Limb (tissue), 2 donors: ENCODE data around the gene SOX18.

Source experiments
- DNase-seq, 2 donors: peaks; one replicate each; pipeline ENCODE4 v3.0.0-alpha.2; 2016; ENCODE audit errors: extremely low spot score in 2 of 2

The SOX18 gene

DNA sequence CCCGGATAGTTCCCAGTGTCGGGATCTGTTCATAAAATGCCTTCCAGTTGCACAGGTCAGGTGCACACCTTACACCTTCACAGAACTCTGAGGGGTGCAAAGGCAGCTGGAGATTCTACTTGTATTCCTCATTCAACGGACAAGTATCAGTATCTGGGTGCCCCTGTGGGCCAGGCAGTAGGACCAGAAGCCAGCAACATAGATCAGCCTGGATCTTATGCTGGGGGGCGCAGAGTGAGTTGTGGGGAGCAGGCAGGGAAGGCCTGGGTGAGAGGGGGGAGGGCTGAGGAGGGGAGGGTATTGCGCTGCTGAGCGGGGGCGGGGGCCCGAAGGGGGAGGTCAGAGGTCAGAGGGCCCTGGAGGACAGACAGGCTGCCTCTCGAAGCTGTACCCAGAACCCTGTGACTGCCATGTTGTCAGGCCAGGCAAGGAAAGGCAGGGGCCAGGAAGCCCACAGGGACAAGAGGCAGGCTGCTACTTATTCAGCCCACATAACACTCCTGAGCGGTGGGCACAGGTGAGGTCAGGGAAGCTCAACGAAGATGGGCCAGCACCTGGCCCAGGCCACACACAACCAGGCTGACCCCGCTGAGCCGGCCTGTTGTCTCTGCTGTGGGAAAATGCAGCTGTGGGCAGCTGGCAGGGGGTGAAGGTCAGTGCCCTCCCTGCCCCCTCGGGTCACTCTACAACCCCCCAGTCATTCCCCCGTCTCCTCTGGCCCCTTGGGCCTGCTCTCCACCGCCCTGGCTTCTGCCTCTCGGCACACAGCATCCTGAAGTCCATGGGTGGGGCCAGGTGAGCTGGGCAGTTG is 31.6 kb upstream of the SOX18 start:
- no peak for DNase-seq

DNA sequence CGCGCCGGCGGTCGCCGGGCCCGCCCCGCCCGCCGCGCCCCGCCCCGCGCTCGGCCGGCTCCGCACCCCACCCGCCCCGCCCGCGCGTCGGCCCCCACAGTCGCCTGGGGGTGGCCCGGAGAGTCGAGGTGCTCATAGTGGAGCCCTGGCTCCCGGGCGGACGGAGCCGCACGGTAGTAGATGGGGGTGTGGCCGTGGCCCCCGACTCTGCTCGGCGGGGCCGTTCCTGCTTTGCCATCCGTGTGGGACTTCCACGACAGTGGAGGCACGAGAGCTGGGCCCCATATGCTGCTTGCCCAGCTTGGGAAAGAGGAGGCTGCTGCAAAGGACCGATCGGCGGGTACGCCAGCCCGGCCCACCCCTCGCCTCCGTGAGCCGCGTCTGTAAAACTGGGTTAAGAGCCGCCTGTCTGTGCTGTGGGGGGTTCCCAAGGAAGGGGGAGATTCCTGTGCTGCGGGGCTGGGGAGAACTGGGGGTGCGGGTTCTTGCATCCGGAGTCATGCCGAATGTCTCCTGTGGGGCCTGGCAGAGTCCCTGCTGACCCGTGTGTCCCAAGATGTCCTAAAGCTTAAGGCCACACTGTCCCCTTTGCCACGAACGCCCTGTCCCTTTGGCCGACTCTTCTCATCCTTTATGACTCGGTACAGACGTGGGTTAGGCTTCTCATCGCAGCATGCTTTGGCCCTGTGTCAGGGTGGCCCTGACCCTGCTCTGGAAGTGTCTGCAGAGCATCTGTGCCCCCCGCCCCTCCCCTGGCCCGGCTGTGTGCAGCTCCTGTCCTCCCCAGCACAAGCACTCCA is 30.8 kb upstream of the SOX18 start, which contains the start of gene OPRL1:
Gene OPRL1 (plus strand): TSS at position 70 of the 800 bp plus-strand sequence. CDS start 12,639 bp downstream, outside the sequence.
- no peak for DNase-seq

DNA sequence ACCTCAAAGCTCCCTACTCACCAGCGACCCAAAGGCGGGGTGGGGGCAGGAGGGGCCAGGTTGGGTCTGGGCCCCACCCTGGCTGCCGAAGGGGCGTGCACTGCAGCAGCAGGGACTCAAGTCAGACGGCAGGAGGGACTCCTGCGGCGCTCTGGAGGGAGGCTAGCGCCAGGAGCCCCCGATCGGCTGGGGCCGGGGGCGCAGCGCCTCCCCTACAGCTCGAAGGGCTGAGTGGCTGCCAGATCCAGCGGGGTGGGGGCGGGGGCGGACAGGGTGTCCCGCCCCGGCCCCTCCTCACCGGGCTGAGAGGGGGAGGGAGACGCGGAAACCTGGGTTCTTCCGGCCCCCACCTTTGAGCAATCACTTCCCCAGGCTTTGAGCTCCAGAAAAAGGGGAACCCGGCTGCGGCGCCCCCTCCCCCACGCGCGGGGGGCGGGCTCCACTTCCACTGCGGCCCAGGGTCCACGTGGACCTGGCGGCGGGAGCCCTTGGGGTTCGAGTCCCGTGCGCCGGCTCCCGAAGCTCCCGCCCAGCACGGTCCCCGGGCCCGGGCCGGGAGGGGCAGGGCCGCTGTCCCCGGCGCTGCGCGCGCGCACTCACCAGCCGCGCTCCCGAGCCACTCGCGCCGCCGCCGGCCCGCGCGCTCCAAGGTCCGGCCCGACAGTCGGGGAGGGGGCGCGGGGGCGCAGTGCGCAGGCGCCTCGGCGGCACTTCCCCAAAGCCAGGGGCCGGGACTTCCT is 30.0 kb upstream of the SOX18 start, which contains the start of gene RGS19:
Gene RGS19 (minus strand): TSS at position 246 of the 740 bp plus-strand sequence. CDS start 2,632 bp downstream, outside the sequence.
- DNase-seq: peak; percentile 78 to 86

DNA sequence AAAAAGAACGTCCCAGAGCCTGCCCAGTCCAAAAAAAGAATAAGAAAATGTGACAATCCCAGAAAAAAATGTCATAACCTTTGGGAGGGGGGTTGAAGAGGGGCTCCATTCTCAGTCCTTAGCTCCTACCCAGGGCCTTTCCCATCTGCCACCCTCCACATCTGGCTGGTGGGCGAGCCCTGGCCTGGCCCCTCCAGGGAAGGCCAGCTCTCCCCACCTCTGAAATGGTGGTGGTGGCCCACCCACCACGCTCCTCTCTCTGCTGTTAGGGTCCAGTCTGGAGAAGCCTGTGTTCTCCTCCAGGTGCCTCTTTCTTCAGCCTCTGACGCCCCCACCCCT is 29.5 kb upstream of the SOX18 start:
- no peak for DNase-seq

- no peak for DNase-seq
Measured at GRCh38 chr20:64077876-64078551, 28.6 kb upstream of the SOX18 start.

DNA sequence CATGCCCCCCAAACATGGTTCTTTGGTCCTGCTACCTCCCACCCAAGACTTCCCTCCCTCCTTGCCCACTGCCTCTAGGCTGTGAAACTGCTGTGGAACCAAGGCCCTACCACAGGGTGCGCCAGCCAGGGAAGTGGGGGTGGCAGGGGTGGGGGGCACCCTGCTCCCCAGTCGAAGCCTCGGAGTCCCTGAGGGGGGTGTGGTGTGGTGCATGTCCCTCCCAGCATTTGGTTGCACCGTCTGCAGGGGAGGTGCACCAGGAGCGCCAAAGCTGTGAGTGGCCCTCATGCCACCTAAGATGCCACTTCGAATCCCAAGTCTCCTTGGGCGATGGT is 28.1 kb upstream of the SOX18 start:
- no peak for DNase-seq

- no peak for DNase-seq
Measured at GRCh38 chr20:64077094-64077493, 27.7 kb upstream of the SOX18 start.

- no peak for DNase-seq
Measured at GRCh38 chr20:64076061-64076997, 26.9 kb upstream of the SOX18 start.

GRCh38 chr20:64075556-64075955 is 26.1 kb upstream of the SOX18 start:
- DNase-seq: no peak

- no peak for DNase-seq
Measured at GRCh38 chr20:64074963-64075362, 25.5 kb upstream of the SOX18 start.

DNA sequence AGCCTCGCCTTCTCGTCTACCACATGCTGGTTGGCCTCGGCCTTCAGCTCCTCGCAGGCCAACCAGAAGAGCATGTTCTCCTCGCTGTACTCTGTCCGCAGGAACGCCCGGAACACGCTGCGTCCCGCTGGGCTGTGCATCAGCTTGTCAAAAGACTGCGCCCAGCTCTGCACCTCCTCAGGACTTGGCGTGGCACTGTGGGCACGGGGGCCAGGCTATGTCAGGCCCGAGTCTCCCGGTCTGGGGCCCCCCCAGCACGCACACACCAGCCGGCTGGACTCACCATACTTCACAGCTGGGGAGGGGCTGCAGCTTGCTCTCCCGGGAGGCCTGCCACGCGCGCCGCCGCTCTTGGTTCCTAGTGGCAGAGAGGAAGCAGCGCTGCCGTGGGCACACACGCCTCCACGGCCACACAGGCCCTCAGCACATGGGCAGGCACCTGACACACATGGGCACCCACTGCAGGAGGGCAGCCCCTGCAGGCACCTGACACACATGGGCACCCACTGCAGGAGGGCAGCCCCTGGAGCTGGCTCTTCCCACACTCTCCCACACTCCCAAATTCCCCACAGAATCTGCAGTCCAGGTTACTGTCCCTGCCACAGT is 24.8 kb upstream of the SOX18 start:
- no peak for DNase-seq

GRCh38 chr20:64073476-64074183 is 24.2 kb upstream of the SOX18 start:
- DNase-seq: no peak

DNA sequence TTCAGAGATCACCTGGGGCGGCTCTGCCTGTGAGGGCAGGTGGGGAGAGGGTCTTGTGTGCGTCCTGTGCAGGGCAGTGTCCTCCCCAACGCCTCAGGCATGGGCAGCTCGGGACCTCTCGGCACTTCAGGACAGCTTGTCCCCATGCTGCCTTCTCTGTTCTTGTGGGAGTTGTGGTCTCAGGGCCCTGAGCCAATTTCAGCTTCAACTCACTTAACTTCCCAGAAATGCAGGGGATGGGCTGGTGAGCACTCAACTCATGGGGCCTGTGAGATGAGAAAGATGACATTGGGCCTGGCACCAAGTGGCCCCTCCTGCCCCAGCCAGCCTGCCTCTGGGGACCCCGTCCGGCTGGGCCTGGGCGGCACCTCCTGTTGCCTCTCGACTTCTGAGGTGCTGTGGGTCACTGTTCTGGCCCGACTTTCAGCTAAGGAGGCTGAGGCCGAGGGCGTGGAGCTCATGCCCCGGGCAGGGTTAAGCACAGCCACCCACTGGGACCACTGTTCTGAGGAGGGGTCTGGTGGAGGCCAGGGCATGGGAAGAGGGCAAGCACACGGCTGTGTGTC is 23.1 kb upstream of the SOX18 start:
- no peak for DNase-seq

GRCh38 chr20:64071341-64072332 is 22.2 kb upstream of the SOX18 start:
- no peak for DNase-seq

- no peak for DNase-seq
Measured at GRCh38 chr20:64070244-64070993, 21.0 kb upstream of the SOX18 start.

DNA sequence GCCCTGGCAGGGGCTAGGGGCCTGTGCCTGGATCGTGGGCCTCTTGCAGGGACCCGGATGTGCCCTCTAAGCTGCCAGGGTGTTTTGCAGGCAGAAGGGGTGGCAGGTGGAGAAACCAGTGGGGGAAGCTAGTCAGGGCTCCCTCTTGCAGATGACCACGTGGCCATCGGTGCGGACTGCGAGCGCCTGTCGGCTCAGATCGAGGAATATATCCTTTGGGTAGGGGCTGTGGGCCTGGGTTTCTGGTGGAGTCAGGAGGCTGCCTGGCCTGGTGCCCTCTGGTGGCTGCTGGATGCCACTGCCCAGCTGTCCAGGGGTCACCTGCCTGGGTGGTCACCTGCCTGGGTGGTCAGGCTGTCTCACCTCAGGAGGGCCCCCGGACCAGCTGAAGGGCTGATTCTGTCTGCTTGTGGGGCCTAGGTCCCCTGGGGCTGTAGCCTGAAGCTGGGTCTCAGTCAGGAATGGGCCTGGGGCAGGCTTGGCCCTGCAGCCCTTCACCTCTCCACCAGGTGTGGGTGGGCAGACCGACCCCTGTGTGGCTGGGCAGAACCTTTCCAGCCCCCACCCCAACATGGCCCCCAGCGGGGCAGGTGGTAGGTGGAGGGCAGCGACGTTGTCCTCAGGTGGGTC is 20.3 kb upstream of the SOX18 start:
- DNase-seq: peak in 1 of 2 donors; percentile 71
